Measurements from ENCODE around the gene ARSI. TPM values are rescaled to one million over a fixed set of nuclear protein-coding genes. Genes with fewer than 3 reads are reported as not detected.

The ARSI gene
- polyA plus RNA-seq, 1 of the 3 experiments (the other 2 are of a cell fraction): 0.20 TPM

- no peaks in the 10 kb centered on the region for H3K27me3 ChIP-seq (ENCODE audit: insufficient read depth)
- H3K4me2 ChIP-seq: no peak overlapping the region
- H3K36me3 ChIP-seq (replicated peaks in 1 of 2; ENCODE audit: control insufficient read depth in 1 of 2, insufficient read depth in 2 of 2, low read length in 1 of 2): no peaks in the 10 kb centered on the region
- POLR2A ChIA-PET: no interaction called here
- DNase-seq: no peak
- 0 out of 2 replicates have a peak, but pooled peaks have one; percentile 16 for TF ChIP-seq PBX3 (IDR thresholded peaks at IDR 0.05)
- TF ChIP-seq NFIC (IDR thresholded peaks at IDR 0.05; ENCODE audit: borderline replicate concordance): peak; percentile 61
- no peak for TF ChIP-seq USF1 (IDR thresholded peaks at IDR 0.05; ENCODE audit: borderline replicate concordance, low read depth)
- no peak for TF ChIP-seq TCF12 (IDR thresholded peaks at IDR 0.05)
- no peak for TF ChIP-seq GABPA (IDR thresholded peaks at IDR 0.05; ENCODE audit: low read depth)
- no peak for TF ChIP-seq RXRA (IDR thresholded peaks at IDR 0.05; ENCODE audit: borderline replicate concordance, low read depth)
- TF ChIP-seq RCOR1 (IDR thresholded peaks at IDR 0.05; ENCODE audit: low read length): no peak
- TF ChIP-seq FOXM1 (IDR thresholded peaks at IDR 0.05; ENCODE audit: low read depth): no peak
- TF ChIP-seq SMC3 (IDR thresholded peaks at IDR 0.05; ENCODE audit: low read depth, low read length): no peak
- TF ChIP-seq EP300 (IDR thresholded peaks at IDR 0.05; ENCODE audit: borderline replicate concordance in 1 of 2, low read depth in 1 of 2, low read length in 1 of 2): no peak
- TF ChIP-seq REST (IDR thresholded peaks at IDR 0.05; ENCODE audit: low read depth, low read length): no peak
- no peak for TF ChIP-seq ZBTB33 (IDR thresholded peaks at IDR 0.05; ENCODE audit: borderline replicate concordance, low read depth)
- no peak for TF ChIP-seq ELF1 (IDR thresholded peaks at IDR 0.05)
- TF ChIP-seq POLR2AphosphoS5 (IDR thresholded peaks at IDR 0.05; ENCODE audit: low read depth, low read length): no peak
- TF ChIP-seq SIN3A (IDR thresholded peaks at IDR 0.05; ENCODE audit: borderline replicate concordance, low read depth, low read length): no peak
- CTCF ChIA-PET: no interaction called here
- no peak overlapping the region for H2AFZ ChIP-seq (ENCODE audit: low read depth)
- 49% methylated on average over 5 of the region's 10 CpGs for WGBS (ENCODE audit: low lambda C conversion rate)
- H3K4me1 ChIP-seq (ENCODE audit: control insufficient read depth in 1 of 2, insufficient read depth in 2 of 2, low read depth in 1 of 2, low read length in 1 of 2): peaks cover 14 to 21% of the 10 kb centered on the region in 2 experiments; a peak in 3 of 4 replicates
- H3F3A ChIP-seq (replicated peaks; ENCODE audit: insufficient read depth): peaks cover 14% of the 10 kb centered on the region
- H3K4me3 ChIP-seq (ENCODE audit: low read depth in 2 of 2, low read length in 1 of 2): no peak overlapping the region
- no peaks in the 10 kb centered on the region for H4K20me1 ChIP-seq (ENCODE audit: insufficient read depth)
- H3K9me2 ChIP-seq: no peaks in the 10 kb centered on the region
- no peaks in the 10 kb centered on the region for H3K79me2 ChIP-seq (ENCODE audit: insufficient read depth)
- no peak overlapping the region for H3K9ac ChIP-seq
- no peaks in the 10 kb centered on the region for H3K9me3 ChIP-seq
- H3K27ac ChIP-seq (ENCODE audit: low read depth in 2 of 2, low read length in 1 of 2): no peak overlapping the region; a peak in 1 of 4 replicates
Observed at GRCh38 chr5:150295172-150295634, 7.5 kb downstream of the ARSI start.
